Osteoblast (primary cell): Measurements from ENCODE around the gene ZC3H12D. TPM values are rescaled to one million over a fixed set of nuclear protein-coding genes. Genes with fewer than 3 reads are reported as not detected.

ENCODE experiments used
- DNase-seq: peaks from one replicate; pipeline ENCODE4 v3.0.0; 2011; ENCODE audit warnings: low spot score, mixed read lengths; ENCODE audit not compliant: insufficient read length; ENCODE audit errors: missing footprints
- H2AFZ ChIP-seq: 2 replicates; pipeline ENCODE4 v1.6.0; 2011; ENCODE audit warnings: mild to moderate bottlenecking, low read length
- H3K27ac ChIP-seq: 2 replicates; pipeline ENCODE4 v1.5.1; 2011; ENCODE audit warnings: mild to moderate bottlenecking, low read depth, low read length, moderate library complexity
- H3K27me3 ChIP-seq: 2 replicates; pipeline ENCODE4 v1.6.0; 2012; ENCODE audit warnings: mild to moderate bottlenecking, control low read depth, inconsistent platforms, low read length, moderate library complexity; ENCODE audit not compliant: insufficient read depth
- H3K36me3 ChIP-seq: 2 replicates; pipeline ENCODE4 v1.5.1; 2011; ENCODE audit warnings: mild to moderate bottlenecking, low read length, control low read depth, moderate library complexity; ENCODE audit not compliant: insufficient read depth
- H3K4me1 ChIP-seq: 2 replicates; pipeline ENCODE4 v1.5.1; 2011; ENCODE audit warnings: mild to moderate bottlenecking, low read length, control low read depth, moderate library complexity; ENCODE audit not compliant: insufficient read depth
- H3K4me2 ChIP-seq: 2 replicates; pipeline ENCODE4 v1.6.0; 2011; ENCODE audit warnings: mild to moderate bottlenecking, low read length; ENCODE audit not compliant: insufficient read depth
- H3K4me3 ChIP-seq: fragments of 200-600 bp; sonication (generic); 3 replicates; pipeline ENCODE4 v1.5.1; 2012; ENCODE audit warnings: mild to moderate bottlenecking, low read length, inconsistent platforms; ENCODE audit not compliant: insufficient read depth
- H3K79me2 ChIP-seq: 2 replicates; pipeline ENCODE4 v1.6.0; 2012; ENCODE audit warnings: mild to moderate bottlenecking, low read length, control low read depth, inconsistent platforms; ENCODE audit not compliant: insufficient read depth
- H3K9me3 ChIP-seq: 2 replicates; pipeline ENCODE4 v1.5.1; 2011; ENCODE audit warnings: low read depth, low read length, control low read depth
- H4K20me1 ChIP-seq: 2 replicates; pipeline ENCODE4 v1.6.0; 2012; ENCODE audit warnings: mild to moderate bottlenecking, low read length, control low read depth; ENCODE audit not compliant: insufficient read depth
- total RNA-seq: library from RNA; depleted of rRNA; stranded (reverse); fragments of >200 nt; gene quantifications from 2 replicates; pipeline ENCODE4 v1.2.3, GENCODE V29; 2012
- TF ChIP-seq, protein P1 (sequence below): IDR thresholded peaks from 2 replicates; pipeline ENCODE4 v1.5.1; 2011; ENCODE audit warnings: mild to moderate bottlenecking, low read depth, low read length, moderate library complexity; ENCODE audit errors: extremely low read depth

ZC3H12D gene
- under 0.01 and 0.29 TPM in 2 replicates for total RNA-seq

DNA sequence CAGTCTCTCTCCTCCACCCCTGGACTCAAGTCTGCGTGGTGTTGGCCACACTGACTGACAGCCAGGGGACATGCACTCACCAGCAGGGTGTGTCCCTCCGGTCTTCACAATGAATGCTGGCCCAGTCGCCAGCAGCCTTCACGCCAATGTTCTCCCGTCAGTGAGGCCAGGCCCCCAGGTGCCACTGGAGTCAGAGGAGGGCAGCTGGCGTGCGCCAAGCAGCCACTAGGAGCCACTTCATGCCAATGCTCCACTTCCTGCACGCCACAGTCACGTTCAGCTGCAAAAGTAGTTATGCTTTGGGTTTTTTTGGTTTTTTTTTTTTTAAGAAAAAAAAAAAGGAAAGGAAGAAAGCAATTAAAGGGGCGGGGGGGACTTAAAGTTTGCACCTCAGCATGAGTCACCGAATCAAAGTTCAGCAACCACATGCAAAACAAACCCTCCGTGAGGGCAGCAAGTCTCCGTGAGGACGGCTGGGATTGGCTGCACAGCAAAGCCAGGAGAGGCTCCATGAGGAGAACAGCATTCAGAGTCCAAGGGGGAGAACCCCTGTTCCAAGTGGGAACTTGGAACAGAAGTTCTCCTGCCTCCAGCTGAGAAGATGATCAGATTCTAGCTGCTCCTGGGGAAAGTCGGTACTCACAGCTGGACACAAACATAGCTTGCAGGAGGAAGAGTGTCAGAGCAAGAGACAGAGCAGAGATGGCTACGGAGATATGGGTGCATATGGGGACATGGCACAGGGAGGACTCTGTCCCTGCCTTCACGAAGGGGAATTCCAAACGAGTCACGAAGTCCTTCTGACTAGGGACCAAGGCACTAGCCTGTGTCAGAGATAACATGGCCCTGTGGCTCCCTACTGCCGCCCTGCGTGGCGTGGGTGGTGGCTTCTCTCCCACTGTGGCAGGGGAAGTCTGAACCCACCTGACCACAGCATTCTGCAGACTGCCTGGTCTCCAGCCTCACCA lies at the start of gene ZC3H12D:
Gene ZC3H12D, minus strand, starts transcription at position 282 of the 968 bp plus-strand sequence. CDS start 10,471 bp downstream, outside the sequence.
- Histone ChIP-seq H3K9me3 (no peaks in the 10 kb centered on the region), H4K20me1 (no peaks in the 10 kb centered on the region), H3K4me3 (no peak within 1 kb of the TSS), H2AFZ (peak within 1 kb of the TSS; percentile 57), H3K4me2 (peak within 1 kb of the TSS; percentile 37), H3K36me3 (no peaks in the 10 kb centered on the region), H3K27me3 (no peaks in the 10 kb centered on the region), H3K79me2 (no peaks in the 10 kb centered on the region), H3K4me1 (peaks cover 16% of the 10 kb centered on the region), H3K27ac (no peak within 1 kb of the TSS)
- DNase-seq: peak; percentile 72
- TF ChIP-seq, protein P1, sequence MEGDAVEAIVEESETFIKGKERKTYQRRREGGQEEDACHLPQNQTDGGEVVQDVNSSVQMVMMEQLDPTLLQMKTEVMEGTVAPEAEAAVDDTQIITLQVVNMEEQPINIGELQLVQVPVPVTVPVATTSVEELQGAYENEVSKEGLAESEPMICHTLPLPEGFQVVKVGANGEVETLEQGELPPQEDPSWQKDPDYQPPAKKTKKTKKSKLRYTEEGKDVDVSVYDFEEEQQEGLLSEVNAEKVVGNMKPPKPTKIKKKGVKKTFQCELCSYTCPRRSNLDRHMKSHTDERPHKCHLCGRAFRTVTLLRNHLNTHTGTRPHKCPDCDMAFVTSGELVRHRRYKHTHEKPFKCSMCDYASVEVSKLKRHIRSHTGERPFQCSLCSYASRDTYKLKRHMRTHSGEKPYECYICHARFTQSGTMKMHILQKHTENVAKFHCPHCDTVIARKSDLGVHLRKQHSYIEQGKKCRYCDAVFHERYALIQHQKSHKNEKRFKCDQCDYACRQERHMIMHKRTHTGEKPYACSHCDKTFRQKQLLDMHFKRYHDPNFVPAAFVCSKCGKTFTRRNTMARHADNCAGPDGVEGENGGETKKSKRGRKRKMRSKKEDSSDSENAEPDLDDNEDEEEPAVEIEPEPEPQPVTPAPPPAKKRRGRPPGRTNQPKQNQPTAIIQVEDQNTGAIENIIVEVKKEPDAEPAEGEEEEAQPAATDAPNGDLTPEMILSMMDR: peak; percentile 11

DNA sequence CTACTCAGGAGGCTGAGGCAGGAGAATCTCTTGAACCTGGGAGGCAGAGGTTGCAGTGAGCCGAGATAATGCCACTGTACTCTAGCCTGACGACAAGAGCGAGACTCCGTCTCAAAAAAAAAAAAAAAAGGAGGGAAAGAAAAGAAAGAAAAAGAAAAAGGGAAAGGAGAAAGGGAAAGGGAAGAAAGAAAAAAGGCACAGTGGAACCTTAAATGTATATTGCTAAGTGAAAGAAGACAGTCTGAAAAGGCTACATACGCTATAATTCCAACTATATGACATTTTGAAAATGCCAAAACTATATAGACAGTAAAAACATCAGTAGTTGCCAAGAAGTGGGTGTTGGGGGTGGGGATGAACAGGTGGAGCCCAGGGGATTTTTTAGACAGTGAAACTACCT lies 44.8 kb upstream of the ZC3H12D start:
- Histone ChIP-seq H3K27me3 (no peaks in the 10 kb centered on the region), H3K4me2 (no peak overlapping the region), H4K20me1 (peaks cover 6% of the 10 kb centered on the region), H3K4me1 (no peaks in the 10 kb centered on the region), H3K4me3 (no peak overlapping the region), H3K79me2 (peaks cover 14% of the 10 kb centered on the region), H2AFZ (no peak overlapping the region), H3K36me3 (peaks cover 89% of the 10 kb centered on the region), H3K9me3 (no peaks in the 10 kb centered on the region), H3K27ac (no peak overlapping the region)
- TF ChIP-seq, protein P1: no peak
- no peak for DNase-seq

DNA sequence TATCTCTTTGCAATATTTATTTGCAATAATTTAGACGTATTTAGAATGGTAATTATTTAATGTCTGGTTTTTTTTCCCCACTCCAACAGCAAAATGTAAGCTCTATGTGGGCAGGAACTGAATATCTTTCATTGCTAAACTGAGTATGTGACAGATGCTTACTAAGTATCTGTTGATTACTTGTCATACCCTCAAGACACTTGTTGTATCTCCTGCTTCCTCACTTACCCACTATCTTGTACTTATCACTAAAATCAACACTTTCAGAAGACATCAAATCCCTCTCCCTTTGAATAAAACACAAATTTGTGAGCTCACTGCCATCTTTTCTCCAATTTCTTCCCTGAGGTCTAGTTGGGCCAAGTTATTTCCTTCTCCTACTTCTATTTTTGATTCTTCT lies 30.7 kb upstream of the ZC3H12D start:
- no peak overlapping the region for H2AFZ ChIP-seq
- H3K27me3 ChIP-seq: no peaks in the 10 kb centered on the region
- H3K36me3 ChIP-seq: peaks cover 25% of the 10 kb centered on the region
- H3K9me3 ChIP-seq: no peaks in the 10 kb centered on the region
- no peak overlapping the region for H3K4me3 ChIP-seq
- H3K79me2 ChIP-seq: peaks cover 3% of the 10 kb centered on the region
- no peaks in the 10 kb centered on the region for H4K20me1 ChIP-seq
- TF ChIP-seq, protein P1: no peak
- H3K4me1 ChIP-seq: peaks cover 6% of the 10 kb centered on the region
- H3K4me2 ChIP-seq: no peak overlapping the region
- no peak for DNase-seq
- H3K27ac ChIP-seq: no peak overlapping the region

DNA sequence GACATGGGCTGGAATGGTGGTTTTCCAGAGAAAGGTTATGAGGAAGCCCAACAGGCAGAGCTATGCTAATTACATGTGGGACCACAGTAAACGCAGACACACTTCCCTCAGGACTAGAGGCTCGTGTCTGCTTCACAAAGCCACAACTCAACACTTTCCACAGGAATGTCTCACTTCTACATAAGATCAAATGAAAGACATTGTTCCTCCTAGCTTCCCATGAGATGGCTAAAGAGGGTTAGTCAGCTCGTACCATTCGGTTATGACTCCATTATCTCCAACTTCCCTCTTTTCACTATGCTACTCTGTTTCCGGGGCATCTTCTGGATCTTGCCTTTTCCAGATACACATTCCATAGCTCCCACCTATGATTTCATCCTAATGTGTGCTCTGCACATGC lies 29.1 kb upstream of the ZC3H12D start:
- H3K36me3 ChIP-seq: peaks cover 28% of the 10 kb centered on the region
- H3K4me3 ChIP-seq: no peak overlapping the region
- peaks cover 3% of the 10 kb centered on the region for H3K79me2 ChIP-seq
- no peaks in the 10 kb centered on the region for H3K9me3 ChIP-seq
- no peaks in the 10 kb centered on the region for H4K20me1 ChIP-seq
- no peak overlapping the region for H2AFZ ChIP-seq
- TF ChIP-seq, protein P1: no peak
- no peak overlapping the region for H3K4me2 ChIP-seq
- H3K4me1 ChIP-seq: peaks cover 6% of the 10 kb centered on the region
- DNase-seq: no peak
- no peaks in the 10 kb centered on the region for H3K27me3 ChIP-seq
- H3K27ac ChIP-seq: no peak overlapping the region
